Ascending aorta (tissue), 2 donors: ENCODE results near the gene DNAH8. TPM values are rescaled to one million over a fixed set of nuclear protein-coding genes. Genes with fewer than 3 reads are reported as not detected.

Experiments
- DNase-seq, 2 donors: peaks; one replicate each; pipeline ENCODE4 v3.0.0-alpha.2; 2019; ENCODE audit warnings: low spot score in 2 of 2
- H3K27ac ChIP-seq, 2 donors: fragments of 200-600 bp; sonication (generic); one replicate each; pipeline ENCODE4 v1.5.1; 2016 to 2017; ENCODE audit warnings: mild to moderate bottlenecking in 1 of 2
- H3K27me3 ChIP-seq: fragments of 200-600 bp; sonication (generic); one replicate; pipeline ENCODE4 v1.5.1; 2017
- H3K36me3 ChIP-seq, 2 donors: fragments of 200-600 bp; sonication (generic); one replicate each; pipeline ENCODE4 v1.5.1; 2016
- H3K4me1 ChIP-seq, 2 donors: fragments of 200-600 bp; sonication (generic); one replicate each; pipeline ENCODE4 v1.5.1; 2016 to 2017; ENCODE audit warnings: mild to moderate bottlenecking in 1 of 2
- H3K4me3 ChIP-seq, 2 donors: fragments of 200-600 bp; sonication (generic); one replicate each; pipeline ENCODE4 v1.5.1; 2016 to 2017; ENCODE audit warnings: mild to moderate bottlenecking in 1 of 2
- H3K9me3 ChIP-seq, 2 donors: fragments of 200-600 bp; sonication (generic); one replicate each; pipeline ENCODE4 v1.5.1; 2016
- intact Hi-C: fragments of 100-400 bp; cut with DNase I; formaldehyde crosslinking; loops from one replicate; pipeline ENCODE4 v1.15.1; 2023
- total RNA-seq: library from RNA; depleted of rRNA; stranded (reverse); fragments of >200 nt; gene quantifications from one replicate; pipeline ENCODE4 v1.1.0, GENCODE V29; 2016
- TF ChIP-seq, protein P1 (sequence below), 3 experiments: fragments of 200-600 bp in 2 of 3; fragments of 450-650 bp in 1 of 3; sonication (generic) in 2 of 3; IDR thresholded peaks; one replicate each; pipeline ENCODE4 v1.5.1; 2016 to 2019; ENCODE audit warnings: antibody characterized with exemption in 3 of 3, mild to moderate bottlenecking in 1 of 3, moderate library complexity in 1 of 3

Gene DNAH8
- total RNA-seq, 1 donor from 2014 or later = not detected

DNA sequence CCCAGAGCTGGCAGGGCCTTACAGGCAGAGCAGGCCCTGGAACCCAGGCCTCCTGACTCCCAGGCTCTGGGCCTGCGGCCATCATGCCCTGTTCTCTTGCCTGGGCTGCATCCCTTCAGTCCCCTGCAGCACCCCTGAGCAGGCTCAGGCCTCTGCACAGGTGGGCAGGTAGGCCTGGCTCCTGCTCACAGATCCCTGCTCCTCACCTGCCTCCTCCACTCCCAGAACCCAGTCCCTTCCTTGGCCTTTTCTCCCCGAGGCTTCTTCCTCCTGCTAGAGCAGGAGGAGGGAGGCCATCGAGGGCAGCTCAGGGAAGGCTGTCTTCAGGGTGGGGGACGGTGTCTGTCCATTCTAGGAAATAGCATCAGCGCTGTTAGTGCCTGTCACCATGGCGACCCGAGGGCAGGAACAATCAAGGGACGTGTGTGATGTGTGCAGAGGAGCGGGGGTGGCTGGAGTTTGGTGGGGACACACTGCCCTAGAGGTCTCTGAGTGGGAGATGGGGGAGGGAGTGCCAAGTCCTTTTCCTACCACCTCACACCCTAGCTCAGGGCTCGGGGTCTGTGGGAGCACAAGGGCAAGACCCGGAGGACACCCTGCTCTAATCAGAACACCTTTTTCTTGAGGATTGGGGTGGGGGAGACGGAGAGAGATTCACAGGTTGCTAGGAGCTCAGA is 360.0 kb downstream of the DNAH8 start:
- Histone ChIP-seq H3K4me1 (no peaks in the 10 kb centered on the region), H3K4me3 (no peak overlapping the region), H3K27me3 (no peaks in the 10 kb centered on the region), H3K36me3 (no peaks in the 10 kb centered on the region), H3K9me3 (no peaks in the 10 kb centered on the region), H3K27ac (no peak overlapping the region)
- intact Hi-C loops = no loop called here
- TF ChIP-seq, protein P1, sequence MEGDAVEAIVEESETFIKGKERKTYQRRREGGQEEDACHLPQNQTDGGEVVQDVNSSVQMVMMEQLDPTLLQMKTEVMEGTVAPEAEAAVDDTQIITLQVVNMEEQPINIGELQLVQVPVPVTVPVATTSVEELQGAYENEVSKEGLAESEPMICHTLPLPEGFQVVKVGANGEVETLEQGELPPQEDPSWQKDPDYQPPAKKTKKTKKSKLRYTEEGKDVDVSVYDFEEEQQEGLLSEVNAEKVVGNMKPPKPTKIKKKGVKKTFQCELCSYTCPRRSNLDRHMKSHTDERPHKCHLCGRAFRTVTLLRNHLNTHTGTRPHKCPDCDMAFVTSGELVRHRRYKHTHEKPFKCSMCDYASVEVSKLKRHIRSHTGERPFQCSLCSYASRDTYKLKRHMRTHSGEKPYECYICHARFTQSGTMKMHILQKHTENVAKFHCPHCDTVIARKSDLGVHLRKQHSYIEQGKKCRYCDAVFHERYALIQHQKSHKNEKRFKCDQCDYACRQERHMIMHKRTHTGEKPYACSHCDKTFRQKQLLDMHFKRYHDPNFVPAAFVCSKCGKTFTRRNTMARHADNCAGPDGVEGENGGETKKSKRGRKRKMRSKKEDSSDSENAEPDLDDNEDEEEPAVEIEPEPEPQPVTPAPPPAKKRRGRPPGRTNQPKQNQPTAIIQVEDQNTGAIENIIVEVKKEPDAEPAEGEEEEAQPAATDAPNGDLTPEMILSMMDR (IDR thresholded peaks at IDR 0.05) = no peak
- DNase-seq = no peak

DNA sequence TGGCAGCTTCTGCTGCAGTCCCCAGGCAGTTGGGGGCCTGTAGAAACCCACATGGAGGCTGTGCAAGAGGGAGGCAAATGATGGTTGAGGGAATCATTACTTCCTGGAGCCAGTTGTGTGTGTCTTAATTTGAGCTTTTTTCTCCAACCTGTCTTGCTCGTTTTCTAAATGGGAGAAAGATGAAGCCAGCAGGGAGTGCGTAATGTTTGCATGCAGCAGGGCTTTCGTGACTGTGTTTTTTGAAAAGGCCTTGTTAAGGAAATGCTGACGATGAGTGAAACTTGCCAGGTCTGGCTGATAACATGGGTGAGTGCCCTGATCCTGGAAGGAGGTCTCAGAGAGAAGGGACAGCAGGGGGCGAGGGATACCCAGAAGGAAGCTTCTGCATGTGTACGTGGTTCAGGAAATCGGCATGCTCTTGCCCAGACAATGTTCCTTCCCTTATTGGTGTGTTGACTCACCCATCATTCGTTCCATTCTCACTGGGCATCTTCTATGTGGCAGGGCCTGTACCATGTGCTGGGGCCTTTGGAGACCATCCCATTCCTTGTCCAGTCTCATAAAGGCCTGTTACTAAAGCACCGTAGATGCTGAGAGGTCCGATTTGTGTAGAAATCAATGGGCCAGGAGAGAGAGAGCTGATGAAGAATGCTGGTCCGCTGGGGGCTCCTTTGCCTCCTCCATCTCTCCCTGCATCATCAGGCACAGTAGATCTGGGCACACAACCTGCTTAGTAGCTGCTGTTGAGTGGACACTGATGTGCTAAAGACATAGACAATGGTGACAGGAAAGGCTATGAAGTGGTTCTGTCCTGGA is 360.9 kb downstream of the DNAH8 start:
- no peaks in the 10 kb centered on the region for H3K27me3 ChIP-seq
- no peak overlapping the region for H3K4me3 ChIP-seq
- H3K36me3 ChIP-seq = no peaks in the 10 kb centered on the region
- TF ChIP-seq, protein P1 (IDR thresholded peaks at IDR 0.05) = no peak
- intact Hi-C loops = no loop called here
- DNase-seq = no peak
- no peaks in the 10 kb centered on the region for H3K4me1 ChIP-seq
- no peak overlapping the region for H3K27ac ChIP-seq
- no peaks in the 10 kb centered on the region for H3K9me3 ChIP-seq

DNA sequence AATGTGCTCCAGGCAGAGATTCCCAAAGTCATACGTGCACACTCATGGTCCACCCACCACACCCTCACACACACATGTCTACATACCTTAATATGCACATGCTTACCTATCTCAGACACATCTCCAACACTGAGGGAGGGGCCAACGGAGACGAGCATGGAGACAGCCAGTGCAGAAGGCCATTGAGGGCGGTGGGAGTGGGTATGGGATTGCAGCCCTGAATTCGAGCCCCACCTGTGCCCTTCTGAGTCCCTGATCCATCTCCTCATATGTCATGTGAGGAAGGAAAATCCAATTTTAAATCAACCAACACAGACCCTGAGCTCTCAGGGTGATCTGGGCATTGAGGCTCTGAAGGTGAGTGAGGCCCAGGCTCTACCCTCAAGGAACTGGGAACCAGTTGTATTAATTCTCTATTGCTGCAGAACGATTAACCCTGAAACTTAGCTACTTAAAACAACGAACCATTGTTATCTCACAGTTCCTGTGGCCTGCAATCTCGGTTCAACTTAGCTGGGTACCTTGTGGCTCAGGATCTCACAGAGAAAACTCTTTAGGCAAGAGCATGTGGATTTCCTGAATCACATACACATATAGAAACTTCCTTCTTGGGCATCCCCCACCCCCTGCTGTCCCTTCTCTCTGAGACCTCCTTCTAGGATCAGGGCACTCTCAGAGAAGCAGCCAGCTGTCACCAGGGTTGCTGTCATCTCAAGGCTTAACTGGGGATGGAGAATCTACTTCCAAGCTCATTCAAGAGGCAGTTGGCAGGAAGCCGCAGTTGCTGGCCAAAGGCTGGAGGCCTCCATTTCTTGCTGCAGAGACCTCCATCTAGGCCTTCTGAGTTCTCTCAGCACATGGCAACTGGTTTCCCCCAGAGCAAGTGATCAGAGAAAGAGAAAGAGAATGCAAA is 361.8 kb downstream of the DNAH8 start:
- no peak for DNase-seq
- intact Hi-C loops = no loop called here
- TF ChIP-seq, protein P1 (IDR thresholded peaks at IDR 0.05) = no peak
- Histone ChIP-seq H3K4me3 (no peak overlapping the region), H3K27ac (no peak overlapping the region), H3K36me3 (no peaks in the 10 kb centered on the region), H3K4me1 (no peaks in the 10 kb centered on the region), H3K27me3 (no peaks in the 10 kb centered on the region), H3K9me3 (no peaks in the 10 kb centered on the region)

DNA sequence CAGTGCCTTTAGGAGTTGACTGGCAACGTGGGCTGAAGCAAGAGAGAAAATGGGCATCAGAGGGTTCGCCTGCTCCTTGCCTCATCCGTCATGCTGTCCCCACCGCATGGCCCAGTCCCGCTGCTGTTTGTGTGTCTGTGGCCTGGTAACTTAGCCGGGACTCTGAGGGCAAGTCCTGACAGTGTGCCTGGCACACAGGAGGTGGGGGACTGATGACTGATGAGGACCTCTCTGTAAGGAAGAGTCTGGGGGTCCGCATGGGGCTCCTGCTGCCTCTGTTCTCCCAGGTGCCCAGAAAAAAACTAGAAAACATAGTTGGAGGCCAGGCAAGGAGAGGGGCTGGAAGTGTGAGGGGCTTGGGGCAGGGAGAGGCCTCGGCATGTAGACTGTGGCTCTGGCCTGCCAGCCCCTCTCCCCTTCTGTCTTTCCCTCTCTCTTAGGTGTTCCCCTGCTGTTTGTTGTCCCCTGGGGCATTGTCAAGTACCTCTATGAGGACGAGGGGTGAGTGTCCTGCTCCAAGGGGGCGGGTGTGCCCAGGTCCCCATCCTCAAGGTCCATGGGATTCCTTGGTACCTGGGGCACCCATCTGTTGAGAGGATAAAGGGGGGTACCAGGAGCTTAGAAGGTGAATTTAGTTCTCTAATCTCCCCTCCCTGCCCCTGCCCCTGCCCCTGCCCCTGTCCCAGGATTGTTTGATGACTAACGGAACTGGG is 362.9 kb downstream of the DNAH8 start:
- H3K4me1 ChIP-seq = no peaks in the 10 kb centered on the region
- H3K9me3 ChIP-seq = no peaks in the 10 kb centered on the region
- no peak for DNase-seq
- intact Hi-C loops = no loop called here
- no peaks in the 10 kb centered on the region for H3K36me3 ChIP-seq
- no peak overlapping the region for H3K4me3 ChIP-seq
- no peak overlapping the region for H3K27ac ChIP-seq
- H3K27me3 ChIP-seq = no peaks in the 10 kb centered on the region
- TF ChIP-seq, protein P1 (IDR thresholded peaks at IDR 0.05) = no peak

DNA sequence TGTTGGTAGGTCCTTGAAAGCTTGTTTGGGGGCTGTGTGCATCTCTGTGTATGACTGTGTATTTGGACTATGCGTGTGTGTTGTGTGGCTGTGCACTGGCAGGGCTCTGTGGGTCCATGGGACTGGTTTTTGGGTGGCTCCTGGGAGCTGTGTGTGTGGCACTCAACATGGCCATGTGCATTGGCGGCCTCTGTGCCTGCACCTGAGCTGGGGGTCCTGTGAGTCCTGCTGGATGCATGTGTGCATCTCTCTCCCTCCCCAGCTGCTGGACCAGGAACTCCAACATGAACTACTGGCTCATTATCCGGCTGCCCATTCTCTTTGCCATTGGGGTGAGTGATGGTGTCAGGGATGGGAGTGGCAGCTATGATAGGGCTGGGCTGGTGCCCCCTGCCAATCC is 363.6 kb downstream of the DNAH8 start:
- Histone ChIP-seq H3K9me3 (no peaks in the 10 kb centered on the region), H3K27me3 (no peaks in the 10 kb centered on the region), H3K36me3 (no peaks in the 10 kb centered on the region), H3K4me1 (no peaks in the 10 kb centered on the region), H3K27ac (no peak overlapping the region), H3K4me3 (no peak overlapping the region)
- TF ChIP-seq, protein P1 (IDR thresholded peaks at IDR 0.05) = no peak
- DNase-seq = no peak
- intact Hi-C loops = no loop called here
